OCI-LY1 (cell line): ENCODE data around the gene MRO.

Source experiments
- CTCF ChIP-seq: fragments of 200-600 bp; sonication (generic), shearing (Covaris generic); IDR thresholded peaks from 2 replicates; pipeline ENCODE4 v1.5.1; 2017; ENCODE audit warnings: mild to moderate bottlenecking, antibody characterized with exemption, low read length, moderate library complexity, mixed read lengths
- EZH2 ChIP-seq: fragments of 200-600 bp; sonication (generic), shearing (Covaris generic); IDR thresholded peaks from 2 replicates; pipeline ENCODE4 v1.8.0; 2017; ENCODE audit warnings: borderline replicate concordance, mixed run types, mild to moderate bottlenecking, antibody characterized with exemption, low read length, moderate library complexity, mixed read lengths

GRCh38 chr18:50813353-50813752, 6.5 kb downstream of the MRO start:
- no peak for TF ChIP-seq CTCF
- TF ChIP-seq EZH2 = no peak
